CD4-positive, alpha-beta T cell treated with Interleukin-17A for 1 hour (primary cell): ENCODE data around the gene TMEM19.

ENCODE experiments used
- DNase-seq: peaks from one replicate; pipeline ENCODE4 v3.0.0-alpha.2; 2020

TMEM19 gene

GRCh38 chr12:71721783-71722505 is 36.1 kb downstream of the TMEM19 start:
- no peak for DNase-seq

- DNase-seq: no peak
Observed at GRCh38 chr12:71725011-71725410, 39.1 kb downstream of the TMEM19 start.

DNA sequence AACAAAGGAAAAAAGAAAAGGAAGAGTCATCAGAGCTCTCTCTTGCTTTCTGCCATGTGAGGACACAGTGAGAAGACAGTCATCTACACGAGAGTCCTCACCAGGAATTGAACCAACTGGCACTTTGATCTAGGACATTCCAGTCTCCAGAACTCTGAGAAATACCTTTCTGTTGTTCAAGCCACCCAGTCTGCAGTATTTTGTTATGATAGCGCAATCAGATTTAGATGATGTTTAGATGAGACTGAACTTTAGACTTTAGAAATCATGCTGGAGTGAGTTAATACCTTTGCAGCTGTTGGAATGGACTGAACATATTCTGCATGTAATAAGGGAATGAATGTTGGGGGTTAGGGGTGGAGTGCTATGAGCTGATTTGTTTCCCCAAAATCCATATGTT is 40.7 kb downstream of the TMEM19 start:
- DNase-seq: no peak

GRCh38 chr12:71727958-71728357 is 42.1 kb downstream of the TMEM19 start:
- DNase-seq: no peak

DNA sequence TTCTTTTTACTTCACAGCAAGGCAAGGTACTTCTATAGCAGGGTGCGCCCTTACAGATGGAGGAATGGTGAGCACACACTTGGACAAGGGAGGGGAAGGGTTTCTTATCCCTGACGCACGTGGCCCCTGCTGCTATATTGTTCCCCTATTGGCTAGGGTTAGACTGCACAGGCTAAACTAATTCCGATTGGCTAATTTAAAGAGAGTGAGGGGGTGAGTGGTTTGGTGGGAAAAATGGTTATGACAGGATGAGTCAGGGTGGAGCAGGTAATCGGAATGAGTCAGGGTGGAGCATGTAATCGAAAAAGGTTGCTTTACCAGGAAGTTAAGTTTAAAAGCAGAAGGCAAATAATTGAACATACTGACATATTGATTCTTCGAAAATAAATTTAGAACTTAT is 45.1 kb downstream of the TMEM19 start:
- no peak for DNase-seq

- DNase-seq: no peak
Observed at GRCh38 chr12:71731439-71732356, 45.8 kb downstream of the TMEM19 start.

- DNase-seq: no peak
Observed at GRCh38 chr12:71732357-71732712, 46.5 kb downstream of the TMEM19 start.

GRCh38 chr12:71737197-71737596 is 51.3 kb downstream of the TMEM19 start:
- no peak for DNase-seq

DNA sequence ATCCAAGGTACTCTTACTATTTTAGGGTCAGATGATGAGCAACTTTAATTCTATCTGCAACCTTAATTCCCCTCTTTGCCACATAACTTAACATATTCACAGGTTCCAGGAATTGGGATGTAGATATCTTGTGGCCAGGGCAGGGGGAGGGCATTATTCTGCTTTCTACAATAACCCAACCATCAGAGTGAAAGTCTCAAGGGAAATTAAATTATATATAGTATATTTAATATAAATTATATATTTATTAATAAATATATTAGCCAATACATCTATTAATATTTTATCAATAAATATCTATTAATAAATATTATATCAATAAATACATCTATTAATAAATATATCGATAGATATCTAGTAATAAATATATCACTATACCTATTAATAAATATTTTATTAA is 57.1 kb downstream of the TMEM19 start:
- no peak for DNase-seq

GRCh38 chr12:71744522-71745300 is 58.8 kb downstream of the TMEM19 start:
- DNase-seq: no peak

DNA sequence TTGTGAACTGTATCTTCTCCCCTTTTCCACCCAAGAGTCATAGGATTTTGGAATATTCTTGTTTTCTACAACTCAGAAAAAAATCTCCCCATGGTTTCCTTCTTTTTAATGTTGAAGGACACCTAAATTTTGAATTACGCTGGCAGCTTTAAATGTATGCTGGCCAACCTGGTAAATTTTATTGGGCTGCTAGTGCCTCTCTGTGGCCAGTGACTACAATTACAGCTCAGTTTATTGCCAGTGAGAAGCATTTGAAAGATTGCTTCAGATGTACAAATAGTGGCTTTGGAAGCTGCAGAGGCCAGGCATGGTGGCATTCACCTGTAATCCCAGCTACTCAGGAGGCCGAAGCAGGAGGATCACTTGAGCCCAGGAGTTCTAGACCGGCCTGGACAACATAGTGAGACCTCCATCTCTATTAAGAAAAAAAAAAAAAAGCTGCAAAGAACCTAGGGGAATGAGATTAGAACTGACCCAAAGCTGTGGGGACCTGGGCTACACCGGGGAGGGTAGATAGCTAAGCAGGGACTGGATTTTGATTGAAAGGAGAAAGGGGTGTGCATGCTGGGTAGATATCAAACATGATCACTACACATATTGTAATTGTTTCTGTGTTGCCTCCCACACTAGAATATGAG is 61.2 kb downstream of the TMEM19 start:
- DNase-seq: peak; percentile 75

DNA sequence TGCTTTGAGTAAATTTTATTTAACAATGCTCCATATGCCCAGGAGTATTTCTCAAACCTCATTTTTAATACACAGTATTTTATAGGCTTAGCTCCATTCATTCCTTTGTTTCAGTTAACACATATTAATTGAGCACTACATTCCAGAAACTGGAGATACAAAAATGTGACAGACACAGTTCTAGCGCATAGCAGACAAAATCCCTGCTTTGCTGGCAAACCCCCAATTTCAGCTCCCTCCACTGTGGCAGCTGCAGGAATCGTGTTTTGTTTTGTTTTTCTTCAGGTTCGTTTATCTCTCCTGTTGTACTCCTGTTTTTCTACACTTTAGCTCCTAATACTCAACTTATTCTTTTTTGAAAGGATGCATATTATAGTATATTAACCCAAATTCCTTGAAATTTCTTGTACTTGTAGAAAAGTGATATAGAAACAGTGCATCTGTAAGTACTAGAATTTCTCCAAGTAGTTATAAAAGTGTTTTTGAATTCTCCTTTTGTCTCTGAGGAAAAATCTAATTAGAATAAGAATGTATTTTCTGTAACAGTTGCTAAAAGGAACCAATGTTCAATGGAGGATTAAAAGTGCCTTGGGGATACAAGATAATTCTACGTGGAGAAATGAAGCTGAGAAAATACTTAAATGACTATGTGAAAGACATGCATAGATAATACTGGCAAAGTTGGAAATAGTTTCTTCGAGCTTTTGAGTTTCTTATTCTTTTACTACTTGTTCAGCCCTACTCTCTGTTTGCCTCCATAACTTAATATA is 62.4 kb downstream of the TMEM19 start:
- DNase-seq: no peak

DNA sequence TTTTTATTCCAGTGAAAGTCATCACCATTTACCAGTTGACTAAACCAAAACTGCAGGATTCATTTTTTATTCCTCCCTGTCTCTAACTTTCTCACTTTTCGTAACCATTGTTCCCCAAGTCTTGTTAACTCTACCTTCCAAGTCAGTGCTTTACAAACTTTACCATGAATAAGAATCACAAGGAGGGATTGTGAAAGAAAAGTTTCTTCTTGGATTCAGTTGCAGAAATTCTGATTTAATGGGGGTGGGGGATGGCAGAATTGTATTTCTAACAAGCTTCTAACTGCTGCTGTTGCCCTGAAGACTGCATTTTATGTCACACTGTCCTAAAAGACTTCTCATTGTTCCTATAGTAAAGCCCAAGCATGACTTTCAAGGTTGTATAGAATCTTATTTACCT is 63.8 kb downstream of the TMEM19 start:
- no peak for DNase-seq

- no peak for DNase-seq
Observed at GRCh38 chr12:71752891-71753290, 67.0 kb downstream of the TMEM19 start.
